Activated CD4-positive, alpha-beta memory T cell treated with anti-CD3 and anti-CD28 coated beads, Interleukin-2, amount 10 ng/mL, durations not matched to agents 7 days and 5 days (primary cell): Measurements from ENCODE around the gene GLT6D1. TPM values are rescaled to one million over a fixed set of nuclear protein-coding genes. Genes with fewer than 3 reads are reported as not detected.

Experiments used
- CTCF ChIA-PET: fragments of 350-600 bp; sonication (Branson Sonifier 250); formaldehyde crosslinking; loops from one replicate; lab custom pipeline; 2021; ENCODE audit warnings: antibody characterized with exemption, inconsistent platforms; lab: Charles Lee
- POLR2A ChIA-PET: fragments of 350-600 bp; sonication (Branson Sonifier 250); formaldehyde crosslinking; loops from one replicate; lab custom pipeline; 2021; ENCODE audit warnings: antibody characterized with exemption; lab: Charles Lee
- DNase-seq: peaks from one replicate; pipeline ENCODE4 v3.0.0-alpha.2; 2020
- H3K27ac Mint-ChIP-seq: one replicate; pipeline ENCODE4 v1.8.0; 2021; ENCODE audit warnings: mild to moderate bottlenecking, mixed read lengths
- H3K27me3 Mint-ChIP-seq: one replicate; pipeline ENCODE4 v1.8.0; 2021; ENCODE audit warnings: mixed read lengths
- H3K36me3 Mint-ChIP-seq: one replicate; pipeline ENCODE4 v1.8.0; 2021; ENCODE audit warnings: low read depth, mixed read lengths
- H3K4me1 Mint-ChIP-seq: one replicate; pipeline ENCODE4 v1.8.0; 2021; ENCODE audit warnings: mixed read lengths
- H3K4me3 Mint-ChIP-seq: one replicate; pipeline ENCODE4 v1.8.0; 2021; ENCODE audit warnings: mild to moderate bottlenecking, mixed read lengths
- H3K9me3 Mint-ChIP-seq: one replicate; pipeline ENCODE4 v1.8.0; 2021; ENCODE audit warnings: mixed read lengths
- total RNA-seq, 2 experiments: library from RNA; stranded (reverse); gene quantifications; one replicate each; pipeline ENCODE4 v1.2.3, GENCODE V29; 2021

The GLT6D1 gene
- total RNA-seq, 2 experiments from 2014 or later: not detected

DNA sequence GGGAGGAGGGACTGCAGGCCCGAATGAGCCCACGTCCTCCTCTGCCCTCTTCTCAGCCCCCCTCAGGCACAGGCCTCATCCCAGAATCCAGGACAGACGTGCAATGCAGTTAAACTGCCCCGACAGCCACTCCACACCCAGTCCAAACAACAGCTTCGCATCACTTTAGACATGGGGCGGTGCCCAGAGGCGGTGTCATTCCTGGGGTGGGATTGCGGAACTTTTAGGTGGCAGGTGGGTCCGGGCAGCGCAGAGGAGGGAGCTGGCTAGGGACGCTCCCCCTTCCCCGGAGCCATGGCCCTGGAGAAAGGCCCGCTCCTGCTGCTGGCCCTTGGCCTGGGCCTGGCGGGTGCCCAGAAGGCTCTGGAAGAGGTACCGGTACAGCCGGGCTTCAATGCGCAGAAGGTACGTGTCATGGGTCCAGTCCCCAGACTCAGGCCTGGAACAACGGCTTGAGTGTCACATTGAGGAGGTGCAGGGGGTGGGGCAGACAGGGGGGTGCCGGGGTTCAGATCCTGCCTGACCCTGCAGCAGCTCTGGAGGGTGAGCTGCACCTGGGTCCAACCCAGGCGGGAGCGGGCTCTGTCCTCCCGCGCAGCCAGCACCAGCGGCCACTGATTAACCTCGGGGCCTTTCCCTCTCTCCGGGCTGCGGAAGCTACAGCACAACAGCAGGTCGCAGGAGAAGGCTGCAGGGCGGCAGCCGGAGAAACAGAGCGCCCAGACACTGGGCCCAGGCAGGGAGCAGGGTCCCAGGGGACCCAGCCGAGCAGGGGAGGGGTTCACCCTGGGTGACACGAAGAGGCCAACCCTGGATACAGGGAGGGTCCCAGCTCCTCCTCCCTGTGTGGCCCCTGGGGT is 25.2 kb downstream of the GLT6D1 start:
- H3K4me1 Mint-ChIP-seq: no peaks in the 10 kb centered on the region
- H3K4me3 Mint-ChIP-seq: no peak overlapping the region
- no peak for DNase-seq
- H3K9me3 Mint-ChIP-seq: no peaks in the 10 kb centered on the region
- H3K36me3 Mint-ChIP-seq: no peaks in the 10 kb centered on the region
- H3K27ac Mint-ChIP-seq: no peak overlapping the region
- ChIA-PET CTCF (no interaction called here), POLR2A (no interaction called here)
- H3K27me3 Mint-ChIP-seq: no peaks in the 10 kb centered on the region

DNA sequence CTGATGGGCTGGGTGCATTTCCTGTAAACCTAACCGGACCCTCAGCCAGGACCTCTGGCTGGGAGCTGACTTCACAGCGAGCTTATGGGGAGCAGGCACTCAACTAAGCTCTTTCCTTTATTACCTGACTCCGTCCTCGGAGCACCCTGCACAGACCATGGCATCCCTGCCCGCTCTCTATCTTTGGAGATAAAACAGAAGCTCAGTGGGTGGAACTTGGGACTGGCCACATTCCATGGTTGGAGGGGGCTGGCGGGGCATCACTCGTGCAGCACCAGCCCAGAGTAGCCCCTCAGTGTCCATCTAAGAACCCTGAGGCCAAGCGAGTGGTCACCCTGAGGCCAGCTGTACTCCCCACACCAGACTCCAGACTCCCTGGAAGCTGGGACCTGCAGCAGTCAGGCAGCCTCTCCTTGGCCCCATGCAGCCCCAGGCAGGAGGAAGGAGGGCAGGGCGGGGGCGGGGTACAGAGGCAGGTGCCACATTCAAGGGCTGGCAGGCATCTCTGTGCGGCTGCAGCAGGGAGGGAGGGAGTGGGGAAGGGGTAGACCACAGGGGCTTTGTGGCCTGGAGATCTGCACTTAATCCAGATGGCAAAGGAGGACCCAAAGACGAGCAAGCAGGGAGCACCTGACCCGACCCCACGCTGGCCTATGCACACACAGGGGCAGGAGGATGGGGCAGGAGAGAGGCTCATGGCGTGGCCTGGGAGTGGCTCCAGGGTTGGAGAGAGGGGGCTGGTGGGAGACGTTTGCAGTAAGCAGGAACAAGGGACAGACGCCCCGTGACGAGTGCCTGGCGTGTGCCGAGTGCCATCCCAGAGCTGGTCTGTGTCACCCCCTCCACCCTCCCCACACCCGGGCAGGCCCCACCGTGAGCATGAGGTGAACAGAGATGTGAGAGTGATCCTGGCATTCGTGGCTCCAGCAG is 26.1 kb downstream of the GLT6D1 start:
- Mint-ChIP-seq H3K4me1 (no peaks in the 10 kb centered on the region), H3K27ac (no peak overlapping the region), H3K9me3 (no peaks in the 10 kb centered on the region), H3K36me3 (no peaks in the 10 kb centered on the region), H3K4me3 (no peak overlapping the region), H3K27me3 (no peaks in the 10 kb centered on the region)
- DNase-seq: no peak
- POLR2A ChIA-PET: no interaction called here
- CTCF ChIA-PET: no interaction called here

DNA sequence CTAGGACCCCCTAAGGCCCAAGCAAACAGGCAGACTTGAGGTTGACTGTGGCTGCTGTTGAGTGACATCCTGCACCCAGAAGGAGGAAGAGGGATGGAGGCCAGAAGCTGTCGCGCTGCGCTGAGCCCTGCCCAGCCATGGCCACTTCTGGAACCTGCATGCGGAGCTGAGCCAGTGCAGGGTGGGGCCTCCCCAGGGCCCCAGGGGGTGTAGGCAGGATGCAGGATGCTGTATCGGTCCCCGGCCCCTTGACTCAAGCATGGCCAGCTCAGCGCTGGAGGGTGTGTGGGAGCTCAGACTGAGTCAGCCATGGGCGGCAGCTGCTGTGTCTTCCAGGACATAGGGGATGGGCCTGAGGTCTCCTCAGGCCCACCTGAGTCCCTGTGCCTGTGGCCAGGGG is 26.9 kb downstream of the GLT6D1 start:
- Mint-ChIP-seq H3K4me1 (no peaks in the 10 kb centered on the region), H3K27ac (no peak overlapping the region), H3K36me3 (no peaks in the 10 kb centered on the region), H3K27me3 (no peaks in the 10 kb centered on the region), H3K4me3 (no peak overlapping the region), H3K9me3 (no peaks in the 10 kb centered on the region)
- DNase-seq: no peak
- POLR2A ChIA-PET: no interaction called here
- CTCF ChIA-PET: no interaction called here

DNA sequence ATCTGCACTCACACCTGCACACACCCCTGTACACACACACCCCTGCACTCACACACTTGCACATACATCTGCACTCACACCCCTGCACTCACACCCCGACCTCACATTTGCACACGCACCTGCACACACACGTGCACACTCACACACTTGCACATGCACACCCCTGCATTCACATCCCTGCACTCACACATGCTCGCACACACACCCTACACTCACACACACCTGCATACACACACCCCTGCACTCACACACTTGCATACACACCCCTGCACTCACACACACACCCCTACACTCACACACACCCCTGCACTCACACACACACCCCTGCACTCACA is 27.5 kb downstream of the GLT6D1 start:
- Mint-ChIP-seq H3K4me3 (no peak overlapping the region), H3K36me3 (no peaks in the 10 kb centered on the region), H3K9me3 (no peaks in the 10 kb centered on the region), H3K4me1 (no peaks in the 10 kb centered on the region), H3K27ac (no peak overlapping the region), H3K27me3 (no peaks in the 10 kb centered on the region)
- CTCF ChIA-PET: no interaction called here
- POLR2A ChIA-PET: no interaction called here
- no peak for DNase-seq

- no peak for DNase-seq
- Mint-ChIP-seq H3K27me3 (no peaks in the 10 kb centered on the region), H3K9me3 (no peaks in the 10 kb centered on the region), H3K36me3 (no peaks in the 10 kb centered on the region), H3K4me3 (no peak overlapping the region), H3K4me1 (no peaks in the 10 kb centered on the region), H3K27ac (no peak overlapping the region)
- ChIA-PET POLR2A (no interaction called here), CTCF (no interaction called here)
These were observed 28.0 kb downstream of the GLT6D1 start for GRCh38 chr9:135611142-135611874.

- DNase-seq: no peak
- H3K9me3 Mint-ChIP-seq: no peaks in the 10 kb centered on the region
- H3K4me3 Mint-ChIP-seq: no peak overlapping the region
- H3K27me3 Mint-ChIP-seq: no peaks in the 10 kb centered on the region
- H3K27ac Mint-ChIP-seq: no peak overlapping the region
- no peaks in the 10 kb centered on the region for H3K4me1 Mint-ChIP-seq
- ChIA-PET POLR2A (no interaction called here), CTCF (no interaction called here)
- H3K36me3 Mint-ChIP-seq: no peaks in the 10 kb centered on the region
These were observed 28.8 kb downstream of the GLT6D1 start for GRCh38 chr9:135610290-135611141.

DNA sequence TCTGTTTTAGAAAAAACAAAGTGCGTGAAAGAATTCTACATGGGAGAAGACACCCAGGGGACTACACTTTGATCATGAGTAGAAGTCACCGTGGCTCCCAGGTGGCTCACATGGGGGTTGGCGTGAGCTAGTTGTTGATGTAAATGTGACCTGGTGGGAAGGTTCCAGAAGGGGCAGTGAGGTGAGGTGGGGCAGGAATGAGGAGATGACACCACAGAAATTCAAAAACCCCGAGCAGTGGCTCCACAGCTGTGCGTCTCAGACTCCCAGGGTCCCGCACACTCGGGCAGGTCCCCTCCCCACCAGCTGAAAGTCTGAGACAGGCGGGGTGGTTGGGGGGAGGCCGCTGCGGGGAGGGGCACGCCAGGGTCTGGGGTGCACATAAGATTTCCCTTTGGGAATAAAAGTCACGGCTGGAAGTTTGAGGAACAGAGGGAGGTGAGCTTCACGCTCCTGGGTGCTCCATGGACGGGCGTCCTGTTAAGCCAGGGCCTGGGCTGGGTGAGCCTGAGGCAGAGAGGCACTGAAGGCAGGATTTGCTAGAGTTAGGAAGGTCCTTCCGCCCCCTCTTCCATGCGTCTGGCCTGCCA is 29.9 kb downstream of the GLT6D1 start:
- H3K36me3 Mint-ChIP-seq: no peaks in the 10 kb centered on the region
- ChIA-PET CTCF (no interaction called here), POLR2A (no interaction called here)

GRCh38 chr9:135608999-135609317 is 30.4 kb downstream of the GLT6D1 start:
- POLR2A ChIA-PET: no interaction called here

More for the DNA sequence above, 29.9 kb downstream of the GLT6D1 start:
- no peaks in the 10 kb centered on the region for H3K9me3 Mint-ChIP-seq
- no peaks in the 10 kb centered on the region for H3K27me3 Mint-ChIP-seq
- no peaks in the 10 kb centered on the region for H3K4me1 Mint-ChIP-seq
- H3K4me3 Mint-ChIP-seq: no peak overlapping the region
- DNase-seq: no peak
- no peak overlapping the region for H3K27ac Mint-ChIP-seq

GRCh38 chr9:135608294-135608998 is 30.9 kb downstream of the GLT6D1 start:
- no peaks in the 10 kb centered on the region for H3K27me3 Mint-ChIP-seq
- ChIA-PET CTCF (no interaction called here), POLR2A (no interaction called here)
- DNase-seq: no peak
- H3K9me3 Mint-ChIP-seq: no peaks in the 10 kb centered on the region
- no peak overlapping the region for H3K27ac Mint-ChIP-seq
- no peaks in the 10 kb centered on the region for H3K36me3 Mint-ChIP-seq
- no peaks in the 10 kb centered on the region for H3K4me1 Mint-ChIP-seq
- H3K4me3 Mint-ChIP-seq: no peak overlapping the region

More at GRCh38 chr9:135608999-135609317, 30.4 kb downstream of the GLT6D1 start:
- H3K9me3 Mint-ChIP-seq: no peaks in the 10 kb centered on the region
- H3K36me3 Mint-ChIP-seq: no peaks in the 10 kb centered on the region
- CTCF ChIA-PET: no interaction called here
- no peak overlapping the region for H3K4me3 Mint-ChIP-seq
- no peaks in the 10 kb centered on the region for H3K4me1 Mint-ChIP-seq
- H3K27ac Mint-ChIP-seq: no peak overlapping the region
- no peak for DNase-seq
- no peaks in the 10 kb centered on the region for H3K27me3 Mint-ChIP-seq

DNA sequence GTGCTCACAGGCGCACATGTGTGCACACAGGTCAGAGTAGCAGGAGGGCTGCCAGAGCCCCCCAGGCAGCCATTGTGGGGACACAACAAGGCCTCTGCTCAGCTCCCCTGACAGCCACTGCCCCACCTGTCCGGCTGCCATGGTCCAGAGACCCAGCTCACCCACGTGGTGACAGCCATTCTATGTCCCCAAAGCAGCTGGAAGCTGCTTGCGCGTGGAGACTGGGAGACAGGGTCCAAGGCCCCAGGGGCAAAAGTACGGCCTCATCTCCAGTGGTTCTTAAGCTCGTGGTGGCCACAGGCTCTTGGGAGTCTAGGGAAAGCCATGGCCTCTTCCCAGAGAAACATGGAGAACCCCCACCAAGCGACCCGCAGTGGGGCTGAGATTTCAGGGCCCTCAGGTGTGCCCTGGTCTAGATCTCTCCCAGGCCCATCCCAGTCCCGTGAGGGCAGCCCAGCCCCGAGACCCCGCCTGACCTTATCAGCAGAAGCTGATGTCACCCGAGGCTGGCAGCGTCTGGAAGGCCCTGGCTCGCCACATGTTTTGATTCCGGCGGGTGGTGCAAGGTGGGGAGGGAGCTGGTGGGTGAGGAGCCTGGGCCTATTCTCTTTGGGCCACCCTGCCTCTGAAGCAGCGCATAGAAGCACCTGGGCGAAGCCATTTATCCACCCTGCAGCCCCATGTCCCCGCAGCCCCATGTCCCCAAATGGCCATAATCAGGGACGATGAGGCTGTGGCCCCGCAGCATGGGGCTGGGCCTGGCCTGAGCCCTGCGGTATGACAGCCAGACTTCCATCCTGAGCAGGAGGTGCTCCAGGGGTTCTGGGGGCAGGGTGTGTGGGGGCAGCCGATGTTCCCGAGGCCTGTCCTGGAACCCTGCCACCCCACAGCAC is 31.7 kb downstream of the GLT6D1 start:
- Mint-ChIP-seq H3K4me1 (no peaks in the 10 kb centered on the region), H3K4me3 (no peak overlapping the region), H3K27ac (no peak overlapping the region), H3K27me3 (no peaks in the 10 kb centered on the region), H3K9me3 (no peaks in the 10 kb centered on the region), H3K36me3 (no peaks in the 10 kb centered on the region)
- CTCF ChIA-PET: no interaction called here
- POLR2A ChIA-PET: no interaction called here
- DNase-seq: peak; percentile 12

- ChIA-PET POLR2A (no interaction called here), CTCF (no interaction called here)
- Mint-ChIP-seq H3K9me3 (no peaks in the 10 kb centered on the region), H3K27ac (no peak overlapping the region), H3K4me1 (no peaks in the 10 kb centered on the region), H3K4me3 (no peak overlapping the region), H3K36me3 (no peaks in the 10 kb centered on the region), H3K27me3 (no peaks in the 10 kb centered on the region)
- DNase-seq: no peak
These were observed 32.5 kb downstream of the GLT6D1 start for GRCh38 chr9:135606885-135607259.
